Esophagus (tissue), 2 donors: ENCODE data around the gene CSTF1. TPM values are rescaled to one million over a fixed set of nuclear protein-coding genes. Genes with fewer than 3 reads are reported as not detected.

ENCODE experiments used
- H3K27ac ChIP-seq, 2 donors: one replicate each; pipeline ENCODE4 v1.5.1; 2013; ENCODE audit warnings: low read depth in 2 of 2, mild to moderate bottlenecking in 2 of 2, inconsistent platforms in 1 of 2, low read length in 1 of 2, moderate library complexity in 1 of 2
- H3K27me3 ChIP-seq, 2 donors: one replicate each; pipeline ENCODE4 v1.6.1; 2013; ENCODE audit warnings: low read length in 2 of 2, control low read depth in 1 of 2, mild to moderate bottlenecking in 1 of 2; ENCODE audit not compliant: insufficient read depth in 2 of 2, control insufficient read depth in 1 of 2
- H3K36me3 ChIP-seq, 2 donors: one replicate each; pipeline ENCODE4 v1.6.1; 2013; ENCODE audit warnings: low read length in 1 of 2; ENCODE audit not compliant: control insufficient read depth in 2 of 2, insufficient read depth in 2 of 2
- H3K4me1 ChIP-seq, 2 donors: one replicate each; pipeline ENCODE4 v1.6.1; 2013; ENCODE audit warnings: low read length in 1 of 2; ENCODE audit not compliant: control insufficient read depth in 2 of 2, insufficient read depth in 2 of 2
- H3K4me3 ChIP-seq, 2 donors: one replicate each; pipeline ENCODE4 v1.5.1; 2013; ENCODE audit warnings: low read length in 2 of 2, mild to moderate bottlenecking in 2 of 2, low read depth in 1 of 2, moderate library complexity in 1 of 2
- H3K9me3 ChIP-seq, 2 donors: one replicate each; pipeline ENCODE4 v1.6.1; 2013; ENCODE audit warnings: mild to moderate bottlenecking in 2 of 2, low read depth in 1 of 2, low read length in 1 of 2, moderate library complexity in 1 of 2; ENCODE audit not compliant: control insufficient read depth in 2 of 2, insufficient read depth in 1 of 2
- WGBS, 2 donors: extraction: QIAGEN DNeasy Blood & Tissue Kit; methylation state at CpG; one replicate each; pipeline ENCODE4 v1.1.7; 2013; 5-methylcytosine and 5-hydroxymethylcytosine counted together
- polyA plus RNA-seq, 2 donors: library from polyadenylated mRNA; stranded (reverse); fragments of 200-250 nt; gene quantifications; one replicate each; pipeline ENCODE4 v1.2.3, GENCODE V29; 2013
- donor health status: healthy with polysubstance abuse.
- donor health status: Bipolar disorder and iron deficiency.

CSTF1 gene
- polyA plus RNA-seq, 2 donors = 3.8 to 13.2 TPM

DNA sequence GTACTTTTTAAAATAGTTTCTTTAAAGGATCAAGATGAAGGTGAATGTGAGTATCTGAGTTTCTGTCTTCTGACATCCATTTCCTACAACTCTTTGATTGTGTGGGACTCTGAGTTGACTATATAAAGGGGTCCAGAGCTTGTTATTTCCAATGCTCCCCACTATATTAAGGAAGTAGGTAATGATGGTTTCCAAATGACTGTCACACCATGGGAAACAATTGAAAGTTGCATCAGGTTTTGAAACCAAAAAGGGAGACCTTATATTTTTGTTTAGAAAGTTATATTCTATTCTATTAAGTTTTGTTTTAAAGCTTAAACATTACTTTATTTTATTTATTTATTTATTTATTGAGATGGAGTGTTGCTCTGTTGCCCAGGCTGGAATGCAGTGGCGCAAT lies 30.8 kb downstream of the CSTF1 start:
- no peaks in the 10 kb centered on the region for H3K9me3 ChIP-seq
- peaks cover 0 to 2% of the 10 kb centered on the region in 2 donors for H3K4me1 ChIP-seq
- no peaks in the 10 kb centered on the region for H3K36me3 ChIP-seq
- 100% methylated on average over 1 of the region's 1 CpG for WGBS, 2 donors
- H3K27me3 ChIP-seq = no peaks in the 10 kb centered on the region
- no peak overlapping the region for H3K27ac ChIP-seq
- no peak overlapping the region for H3K4me3 ChIP-seq

DNA sequence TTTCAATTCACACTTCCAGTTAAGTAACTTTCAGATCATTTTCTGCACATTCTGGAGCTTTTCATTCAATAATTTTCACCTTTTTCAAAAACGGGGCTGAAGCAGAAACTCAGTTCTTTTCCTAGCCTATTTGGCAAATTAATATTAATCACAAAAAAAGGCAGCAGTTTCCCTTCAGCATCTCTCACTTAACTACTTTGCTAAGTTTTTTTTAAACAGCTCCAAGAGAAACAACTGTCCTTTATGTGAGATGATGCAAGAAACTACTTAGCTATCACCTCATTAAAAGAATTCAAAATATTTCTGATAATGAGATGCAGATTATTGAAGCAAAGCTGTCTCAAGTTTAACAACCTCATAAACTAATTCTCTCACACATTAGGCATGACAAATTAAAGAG lies 31.4 kb downstream of the CSTF1 start:
- H3K9me3 ChIP-seq = no peaks in the 10 kb centered on the region
- H3K36me3 ChIP-seq = no peaks in the 10 kb centered on the region
- no peaks in the 10 kb centered on the region for H3K27me3 ChIP-seq
- H3K4me3 ChIP-seq = no peak overlapping the region
- H3K4me1 ChIP-seq = peaks cover 0 to 3% of the 10 kb centered on the region in 2 donors
- WGBS, 2 donors = 60 to 61% methylated on average over 1 of the region's 1 CpG
- no peak overlapping the region for H3K27ac ChIP-seq

DNA sequence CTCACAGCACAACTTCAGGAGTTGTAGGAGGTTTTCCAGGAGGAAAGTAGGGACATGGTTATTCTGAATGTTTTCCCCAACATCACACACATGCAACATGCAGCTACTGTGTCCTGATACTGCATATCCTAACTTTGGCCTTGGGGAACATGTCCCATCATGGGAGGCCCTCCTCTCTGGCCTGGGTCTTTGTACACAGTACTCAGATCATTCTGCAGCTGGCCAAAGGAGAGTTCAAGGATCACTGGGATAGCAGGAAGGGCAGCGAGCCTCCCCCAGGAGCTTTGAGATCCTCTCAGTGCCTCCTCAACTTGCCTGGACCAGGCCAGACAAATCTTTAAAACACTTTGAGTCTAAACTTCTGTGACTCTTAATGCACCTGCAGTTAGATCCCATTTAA lies 32.5 kb downstream of the CSTF1 start:
- H3K27ac ChIP-seq = no peak overlapping the region
- H3K4me3 ChIP-seq = no peak overlapping the region
- no peaks in the 10 kb centered on the region for H3K36me3 ChIP-seq
- H3K9me3 ChIP-seq = no peaks in the 10 kb centered on the region
- WGBS, 2 donors = 86 to 89% methylated on average over 1 of the region's 1 CpG
- no peaks in the 10 kb centered on the region for H3K27me3 ChIP-seq
- H3K4me1 ChIP-seq = peaks cover 0 to 8% of the 10 kb centered on the region in 2 donors

DNA sequence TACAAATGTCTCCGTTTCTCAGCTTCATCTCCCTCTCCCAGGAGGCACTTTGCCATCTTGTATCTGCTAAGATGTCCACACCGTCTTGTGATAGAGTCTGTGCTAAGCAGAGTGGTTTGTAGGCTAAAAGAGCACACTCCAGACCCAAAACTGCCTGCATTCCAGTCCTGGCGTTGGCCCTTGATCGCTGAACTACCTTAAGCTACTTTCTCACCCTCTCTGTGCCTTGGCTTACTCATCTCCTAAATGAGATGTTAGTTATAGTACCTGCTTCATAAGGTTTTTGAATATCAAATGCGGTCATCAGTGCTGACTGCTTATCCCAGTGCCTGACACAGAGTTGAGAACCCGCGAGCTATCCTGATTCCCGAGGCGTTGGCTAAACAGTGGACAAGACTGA lies 33.6 kb downstream of the CSTF1 start:
- whole genome bisulfite sequencing, 2 donors = 94% methylated on average over 9 of the region's 9 CpGs
- no peak overlapping the region for H3K4me3 ChIP-seq
- H3K27ac ChIP-seq = no peak overlapping the region
- H3K4me1 ChIP-seq = peaks cover 0 to 8% of the 10 kb centered on the region in 2 donors
- H3K9me3 ChIP-seq = no peaks in the 10 kb centered on the region
- H3K27me3 ChIP-seq = no peaks in the 10 kb centered on the region
- H3K36me3 ChIP-seq = no peaks in the 10 kb centered on the region

DNA sequence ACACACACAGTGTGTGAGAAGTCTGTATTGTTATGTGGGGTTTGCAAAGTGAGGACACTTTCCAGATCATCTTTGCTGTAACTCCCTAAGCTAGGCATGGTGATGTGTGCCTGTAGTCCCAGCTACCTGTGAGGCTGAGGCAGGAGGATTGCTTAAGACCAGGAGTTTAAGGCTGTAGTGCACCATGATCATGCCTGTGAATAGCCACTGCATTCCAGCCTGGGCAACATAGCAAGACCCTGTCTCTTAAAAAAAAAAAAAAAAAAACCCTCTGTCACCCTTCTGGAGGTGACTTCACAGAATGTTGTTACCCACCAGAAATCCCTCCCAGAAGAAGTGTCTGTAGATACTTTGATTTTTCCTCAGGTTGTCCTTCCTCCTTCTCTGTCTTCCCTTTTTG lies 34.5 kb downstream of the CSTF1 start:
- no peak overlapping the region for H3K27ac ChIP-seq
- H3K4me3 ChIP-seq = no peak overlapping the region
- peaks cover 0 to 8% of the 10 kb centered on the region in 2 donors for H3K4me1 ChIP-seq
- H3K27me3 ChIP-seq = no peaks in the 10 kb centered on the region
- H3K9me3 ChIP-seq = no peaks in the 10 kb centered on the region
- no peaks in the 10 kb centered on the region for H3K36me3 ChIP-seq

DNA sequence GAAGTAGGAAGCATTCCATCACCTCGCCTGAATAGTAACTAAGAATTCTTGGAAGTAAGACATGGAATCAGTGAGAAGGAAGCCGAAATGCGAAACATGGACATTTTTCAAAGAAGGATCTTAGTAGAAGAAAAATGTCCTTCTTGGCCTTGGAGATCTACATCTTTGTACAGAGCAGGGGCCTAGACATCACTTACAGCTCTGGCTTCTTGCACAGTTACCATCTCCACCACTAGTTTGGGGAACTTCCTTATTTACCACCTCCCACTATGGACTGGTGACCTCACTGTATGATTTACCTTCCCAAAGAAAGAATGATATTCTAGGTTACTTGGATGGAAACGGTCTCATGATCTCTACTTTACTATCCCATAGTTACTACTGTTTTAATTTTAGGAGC lies 35.4 kb downstream of the CSTF1 start:
- Histone ChIP-seq H3K4me3 (no peak overlapping the region), H3K36me3 (no peaks in the 10 kb centered on the region), H3K9me3 (no peaks in the 10 kb centered on the region), H3K27ac (no peak overlapping the region), H3K27me3 (no peaks in the 10 kb centered on the region), H3K4me1 (peaks cover 0 to 8% of the 10 kb centered on the region in 2 donors)
- 86 to 91% methylated on average over 4 of the region's 4 CpGs for WGBS, 2 donors

DNA sequence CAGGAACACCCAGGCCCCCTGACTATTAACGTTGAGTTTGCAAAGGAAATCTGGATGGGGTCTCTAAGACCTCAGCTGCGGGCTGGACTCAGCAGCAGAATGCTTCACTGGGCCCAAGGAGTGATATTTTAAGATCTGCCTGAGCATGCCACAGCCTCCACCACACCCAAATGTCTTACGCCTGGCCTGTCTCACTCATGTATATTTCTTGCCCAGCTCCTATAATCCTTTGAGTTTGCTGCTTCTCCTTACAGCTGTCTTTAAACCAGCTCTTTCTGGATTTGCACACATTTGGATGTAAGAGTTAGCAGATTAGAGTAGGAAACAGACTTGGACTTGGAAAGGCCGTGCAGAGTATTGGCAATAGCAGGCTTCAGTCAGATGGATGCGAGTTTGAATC lies 36.0 kb downstream of the CSTF1 start:
- 58 to 66% methylated on average over 5 of the region's 5 CpGs for WGBS, 2 donors
- Histone ChIP-seq H3K27me3 (no peaks in the 10 kb centered on the region), H3K4me1 (peaks cover 0 to 6% of the 10 kb centered on the region in 2 donors), H3K9me3 (no peaks in the 10 kb centered on the region), H3K4me3 (no peak overlapping the region), H3K36me3 (no peaks in the 10 kb centered on the region), H3K27ac (no peak overlapping the region)

DNA sequence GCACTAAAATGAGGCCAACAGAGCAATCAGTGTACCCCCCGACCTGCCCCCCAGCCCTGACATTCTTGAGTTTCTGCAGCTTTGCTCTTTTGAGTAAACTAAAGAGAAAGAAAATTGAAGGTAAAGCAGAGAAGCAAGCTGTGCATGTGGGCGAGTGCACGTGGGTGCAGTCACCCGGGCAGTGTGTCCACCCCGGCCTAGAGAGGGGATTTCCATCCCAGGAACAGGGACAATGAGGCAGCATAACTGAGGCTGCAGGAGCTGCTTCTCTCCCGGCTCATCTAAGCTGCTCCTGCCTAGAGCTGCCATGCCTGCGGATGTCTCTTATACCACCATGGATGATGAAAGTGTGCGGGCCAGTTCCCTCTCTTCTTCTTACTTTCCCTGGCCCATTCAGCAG lies 36.4 kb downstream of the CSTF1 start:
- no peaks in the 10 kb centered on the region for H3K36me3 ChIP-seq
- H3K4me1 ChIP-seq = peaks cover 0 to 6% of the 10 kb centered on the region in 2 donors
- H3K4me3 ChIP-seq = no peak overlapping the region
- H3K27me3 ChIP-seq = no peaks in the 10 kb centered on the region
- H3K27ac ChIP-seq = no peak overlapping the region
- H3K9me3 ChIP-seq = no peaks in the 10 kb centered on the region
- WGBS, 2 donors = 59 to 73% methylated on average over 8 of the region's 8 CpGs

DNA sequence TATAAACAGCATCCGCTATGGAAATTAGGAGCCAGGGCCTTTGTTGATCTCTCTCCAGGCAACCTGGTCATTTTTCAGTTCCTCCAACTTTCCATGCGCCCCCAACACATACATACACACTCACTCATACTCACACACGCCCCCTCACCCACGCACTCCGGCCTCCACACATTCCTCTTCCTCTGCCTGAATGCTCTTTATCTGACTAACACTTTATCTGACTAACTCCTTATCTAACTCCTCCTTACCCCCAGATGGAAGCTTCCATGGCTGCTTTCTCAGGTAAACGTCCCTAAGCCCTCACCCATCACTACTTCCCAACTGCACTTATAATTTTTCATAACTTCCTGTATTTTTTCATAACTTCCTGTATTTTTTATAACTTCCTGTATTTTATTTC lies 37.1 kb downstream of the CSTF1 start:
- H3K4me1 ChIP-seq = peaks cover 0 to 6% of the 10 kb centered on the region in 2 donors
- no peak overlapping the region for H3K27ac ChIP-seq
- no peaks in the 10 kb centered on the region for H3K36me3 ChIP-seq
- no peaks in the 10 kb centered on the region for H3K27me3 ChIP-seq
- 57 to 70% methylated on average over 6 of the region's 6 CpGs for WGBS, 2 donors
- H3K4me3 ChIP-seq = no peak overlapping the region
- H3K9me3 ChIP-seq = no peaks in the 10 kb centered on the region

DNA sequence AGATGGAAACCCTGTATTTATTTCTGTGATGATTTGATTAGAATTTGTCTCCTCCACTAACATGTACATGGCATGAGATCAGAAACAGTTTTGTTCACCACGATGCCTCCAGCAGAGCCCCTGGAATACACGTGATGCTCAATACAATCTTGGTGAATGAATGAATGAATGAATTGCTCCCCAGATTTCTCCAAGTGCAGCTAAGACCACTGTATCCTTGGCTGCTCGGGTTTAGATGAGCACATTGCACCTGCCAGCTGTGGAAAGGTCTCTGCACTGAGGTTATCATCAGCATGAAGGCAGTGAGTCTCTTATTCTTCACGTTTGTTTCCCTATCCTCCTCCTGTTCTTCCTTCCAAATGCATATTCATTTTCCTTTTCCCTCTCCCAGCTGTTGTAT lies 37.5 kb downstream of the CSTF1 start:
- Histone ChIP-seq H3K4me1 (peaks cover 0 to 6% of the 10 kb centered on the region in 2 donors), H3K9me3 (no peaks in the 10 kb centered on the region), H3K27me3 (no peaks in the 10 kb centered on the region), H3K4me3 (no peak overlapping the region), H3K27ac (no peak overlapping the region), H3K36me3 (no peaks in the 10 kb centered on the region)
- 51 to 58% methylated on average over 4 of the region's 4 CpGs for WGBS, 2 donors
